GM19395 (cell line): ENCODE measurements around the gene BMPR2.
"Not testable (repeated sequence)": the region's sequence is repeated elsewhere in the genome, so short reads cannot be mapped to it uniquely, and the experiment has no call there.

Experiments
- ATAC-seq: cut with Tn5 transposase; IDR thresholded peaks from one replicate; pipeline ENCODE4 v1.9.1; 2021; ENCODE audit warnings: mild to moderate bottlenecking, moderate library complexity; ENCODE audit not compliant: unreplicated experiment

Gene BMPR2

GRCh38 chr2:202375609-202376408 lies at the start of gene BMPR2:
BMPR2 (plus strand) TSS chr2:202376327; CDS start chr2:202377475, 1,148 bp downstream.
- ATAC-seq: peak; percentile 64

DNA sequence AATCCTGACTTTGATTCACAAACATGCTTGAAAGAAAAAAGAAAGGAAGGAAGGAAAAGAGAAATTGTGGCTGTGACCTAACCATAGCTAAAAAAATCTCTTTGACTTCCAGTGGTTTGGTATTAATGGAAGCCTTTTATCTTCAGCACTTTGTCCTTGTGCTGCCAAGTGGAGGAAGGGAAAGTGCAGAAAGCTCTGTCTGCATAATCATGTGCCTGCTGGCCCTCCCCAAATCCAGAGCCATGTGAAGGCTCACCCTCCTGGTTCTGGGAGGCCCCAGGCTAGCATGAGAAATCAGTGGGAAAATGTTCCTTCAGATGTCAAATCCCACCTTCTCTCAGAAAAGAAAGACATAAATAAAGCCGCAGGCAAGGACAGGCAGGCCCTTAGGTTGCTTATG lies 48.3 kb upstream of the BMPR2 start:
- no peak for ATAC-seq

GRCh38 chr2:202335791-202336467 lies 40.2 kb upstream of the BMPR2 start:
- no peak for ATAC-seq

- ATAC-seq: no peak
These were observed 39.0 kb upstream of the BMPR2 start for GRCh38 chr2:202337151-202337550.

- no peak for ATAC-seq
These were observed 38.3 kb upstream of the BMPR2 start for GRCh38 chr2:202337706-202338346.

- ATAC-seq: no peak
These were observed 36.9 kb upstream of the BMPR2 start for GRCh38 chr2:202339071-202339870.

- no peak for ATAC-seq
These were observed 31.9 kb upstream of the BMPR2 start for GRCh38 chr2:202344178-202344577.

DNA sequence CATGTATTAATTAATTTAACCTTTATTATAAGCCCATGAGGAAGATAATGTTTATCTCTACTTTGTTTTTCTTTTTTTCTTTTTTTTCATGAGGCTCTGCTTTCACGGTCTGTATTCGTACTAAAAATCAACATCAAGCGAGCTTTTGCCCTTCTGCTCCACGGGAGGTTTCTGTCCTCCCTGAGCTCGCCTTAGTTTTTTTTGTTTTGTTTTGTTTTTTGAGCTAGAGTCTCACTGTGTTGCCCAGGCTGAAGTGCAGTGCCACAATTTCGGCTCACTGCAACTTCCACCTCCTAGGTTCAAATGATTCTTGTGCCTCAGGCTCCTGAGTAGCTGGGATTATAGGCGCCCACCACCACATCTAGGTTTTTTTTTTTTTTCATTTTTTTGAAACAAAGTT lies 29.9 kb upstream of the BMPR2 start:
- no peak for ATAC-seq

GRCh38 chr2:202353430-202353829 lies 22.7 kb upstream of the BMPR2 start:
- no peak for ATAC-seq

DNA sequence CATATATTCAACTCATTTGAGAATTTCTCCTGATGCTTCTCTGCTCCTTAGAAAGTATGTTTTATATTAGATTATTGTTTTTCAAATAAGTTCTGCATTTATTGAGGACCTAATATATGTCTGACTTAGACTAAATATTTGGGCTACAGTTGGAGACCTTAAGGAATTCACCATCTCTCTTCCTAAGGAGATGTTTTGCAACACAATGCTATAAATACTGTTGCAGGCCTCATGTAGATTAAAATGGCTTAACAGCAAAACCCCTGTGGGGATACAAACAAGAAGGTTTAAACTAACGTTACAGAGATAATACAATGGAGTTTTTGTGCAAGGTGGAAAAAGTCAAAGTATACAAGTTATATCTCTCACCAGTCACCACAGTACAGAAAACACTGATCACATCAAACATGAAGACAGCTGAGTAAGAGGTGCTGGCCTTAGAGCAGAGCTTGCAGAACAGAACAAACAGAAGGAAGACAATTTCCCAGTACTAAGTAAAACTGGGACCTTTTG lies 20.1 kb upstream of the BMPR2 start:
- ATAC-seq: no peak

DNA sequence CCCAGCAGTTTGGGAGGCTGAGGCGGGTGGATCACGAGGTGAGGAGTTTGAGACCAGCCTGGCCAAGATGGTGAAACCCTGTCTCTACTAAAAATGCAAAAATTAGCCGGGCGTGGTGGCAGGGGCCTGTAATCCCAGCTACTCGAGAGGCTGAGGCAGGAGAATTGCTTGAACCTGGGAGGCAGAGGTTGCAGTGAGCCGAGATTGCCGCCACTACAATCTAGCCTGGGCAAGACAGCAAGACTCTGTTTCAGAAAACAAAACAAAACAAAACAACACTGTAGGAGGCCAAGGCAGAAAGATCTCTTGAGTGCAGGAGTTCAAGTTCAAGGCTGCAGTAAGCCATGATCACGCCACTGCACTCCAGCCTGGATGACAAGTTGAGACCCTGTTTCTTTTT lies 17.2 kb upstream of the BMPR2 start:
- ATAC-seq: not testable (repeated sequence)

DNA sequence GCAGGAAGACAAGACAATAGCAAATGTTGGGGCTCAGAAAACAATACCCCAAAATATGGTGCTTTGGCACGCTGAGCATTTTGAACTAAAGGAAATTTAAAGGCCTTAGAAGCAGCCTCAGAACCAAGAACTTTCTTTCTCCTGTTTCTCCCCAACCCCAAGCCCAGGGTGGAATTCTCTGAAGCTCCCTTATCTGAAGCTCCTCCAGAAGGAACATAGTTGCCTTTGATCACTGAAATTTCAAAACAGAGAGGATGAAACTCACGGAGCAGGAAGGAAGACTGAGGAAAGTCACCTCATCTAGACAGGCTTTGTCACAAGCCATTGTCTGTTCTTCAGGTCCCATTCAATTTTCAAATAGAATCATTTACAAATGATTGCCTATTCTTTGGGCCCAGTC lies 15.5 kb upstream of the BMPR2 start:
- no peak for ATAC-seq

DNA sequence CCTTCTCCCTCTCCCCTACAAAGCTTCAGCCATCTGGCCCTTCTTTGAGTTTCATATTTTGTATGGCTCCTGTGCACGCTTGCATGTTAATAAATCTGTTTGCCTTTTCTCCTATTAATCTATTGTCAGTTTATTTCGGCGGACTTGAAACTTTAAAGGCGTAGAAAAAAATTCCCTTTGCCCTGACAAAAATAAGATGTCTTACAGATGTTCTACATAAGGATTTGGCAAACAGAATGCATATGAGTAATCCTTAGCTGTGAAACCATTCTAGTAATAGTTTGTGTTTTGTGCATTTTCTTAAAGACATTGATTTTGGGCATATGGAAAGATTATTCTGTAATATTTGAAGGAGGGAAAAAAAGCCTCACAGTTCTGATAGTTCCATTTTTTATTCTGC lies 15.0 kb upstream of the BMPR2 start:
- ATAC-seq: no peak

DNA sequence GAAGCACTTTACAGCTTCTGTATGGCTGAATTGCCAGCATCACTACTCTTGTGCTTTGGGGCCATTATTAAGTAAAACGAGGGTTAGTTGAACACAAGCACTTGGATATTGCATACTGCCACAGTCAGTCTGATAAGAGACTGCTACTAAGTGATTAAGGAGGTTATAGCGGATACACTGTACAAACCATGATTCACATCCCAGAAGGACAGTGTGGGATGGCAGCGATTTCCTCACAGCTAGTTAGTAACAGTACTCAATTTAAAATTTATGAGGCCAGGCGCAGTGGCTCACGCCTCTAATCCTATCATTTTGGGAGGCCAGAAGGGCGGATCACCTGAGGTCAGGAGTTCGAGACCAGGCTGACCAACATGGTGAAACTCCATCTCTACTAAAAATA lies 2.6 kb upstream of the BMPR2 start:
- ATAC-seq: no peak

GRCh38 chr2:202374383-202374782 lies 1.7 kb upstream of the BMPR2 start:
- not testable (repeated sequence) for ATAC-seq

DNA sequence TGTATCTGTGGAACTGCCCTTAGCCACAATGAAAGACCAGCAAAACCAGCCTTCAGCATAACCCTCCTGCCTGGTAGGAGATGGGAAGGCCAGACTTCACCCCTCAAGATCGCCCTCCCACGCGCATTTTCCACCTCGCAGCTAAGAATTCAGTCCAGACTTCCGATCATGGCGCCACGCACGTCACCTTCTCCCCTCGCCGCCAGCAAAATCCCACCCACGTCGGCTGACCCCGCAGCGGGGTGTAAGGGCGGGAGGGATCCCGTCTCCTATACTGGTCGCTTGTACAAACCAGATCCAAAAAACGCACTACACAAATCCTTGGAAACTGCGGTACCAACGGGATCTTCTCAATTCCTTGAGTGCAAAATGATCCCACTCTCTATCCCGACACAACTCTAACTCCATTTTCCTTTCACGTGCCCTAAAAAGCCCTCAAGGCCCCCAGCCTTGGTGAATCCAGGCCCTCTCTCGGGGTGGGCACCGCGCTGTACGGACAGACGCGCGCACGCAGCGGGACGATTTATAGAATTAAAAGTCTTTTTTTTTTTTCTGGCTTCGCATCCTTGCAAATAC lies 1.0 kb upstream of the BMPR2 start:
- ATAC-seq: no peak

DNA sequence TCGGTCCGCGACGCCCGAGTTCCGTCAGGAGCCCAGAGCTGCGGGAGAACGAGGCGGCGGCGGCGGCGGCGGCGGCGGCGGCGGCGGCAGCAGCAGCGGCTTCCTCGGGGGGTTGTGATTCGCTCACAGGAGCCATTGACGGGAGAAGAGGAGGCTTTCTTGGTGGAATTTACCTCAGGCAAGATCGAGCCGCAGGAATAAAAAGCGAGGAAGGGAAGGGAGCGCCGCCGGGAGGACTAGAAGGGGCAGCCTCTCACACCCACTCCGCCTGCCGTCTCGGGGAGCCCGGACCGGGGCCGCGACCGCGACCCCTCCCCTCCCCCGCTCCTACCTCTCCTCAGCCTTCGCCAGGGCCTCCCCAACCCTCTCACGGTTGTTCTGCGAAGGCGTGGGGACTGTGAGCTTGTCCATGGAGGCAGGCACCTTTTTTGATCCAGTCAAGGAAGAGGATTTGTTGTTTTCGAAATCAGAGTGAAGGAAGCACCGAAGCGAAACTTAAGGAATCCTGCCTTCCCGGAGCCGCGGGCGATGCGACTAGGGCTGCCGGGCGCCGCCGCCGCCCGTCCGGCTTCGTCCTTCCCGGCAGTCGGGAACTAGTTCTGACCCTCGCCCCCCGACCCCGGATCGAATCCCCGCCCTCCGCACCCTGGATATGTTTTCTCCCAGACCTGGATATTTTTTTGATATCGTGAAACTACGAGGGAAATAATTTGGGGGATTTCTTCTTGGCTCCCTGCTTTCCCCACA lies 506 bp downstream of the BMPR2 start:
- ATAC-seq: peak; percentile 23

GRCh38 chr2:202377207-202377761 lies 1.2 kb downstream of the BMPR2 start:
- no peak for ATAC-seq

GRCh38 chr2:202378001-202378400 lies 1.9 kb downstream of the BMPR2 start:
- ATAC-seq: no peak
